ENCODE measurements around the gene AOC3. TPM values are rescaled to one million over a fixed set of nuclear protein-coding genes. Genes with fewer than 3 reads are reported as not detected.
"Not testable (repeated sequence)": the region's sequence is repeated elsewhere in the genome, so short reads cannot be mapped to it uniquely, and the experiment has no call there.

Gene AOC3
- total and polyA plus RNA-seq, 4 experiments from 2014 or later, result 0.58 to 1.2 TPM; not detected in 2

DNA sequence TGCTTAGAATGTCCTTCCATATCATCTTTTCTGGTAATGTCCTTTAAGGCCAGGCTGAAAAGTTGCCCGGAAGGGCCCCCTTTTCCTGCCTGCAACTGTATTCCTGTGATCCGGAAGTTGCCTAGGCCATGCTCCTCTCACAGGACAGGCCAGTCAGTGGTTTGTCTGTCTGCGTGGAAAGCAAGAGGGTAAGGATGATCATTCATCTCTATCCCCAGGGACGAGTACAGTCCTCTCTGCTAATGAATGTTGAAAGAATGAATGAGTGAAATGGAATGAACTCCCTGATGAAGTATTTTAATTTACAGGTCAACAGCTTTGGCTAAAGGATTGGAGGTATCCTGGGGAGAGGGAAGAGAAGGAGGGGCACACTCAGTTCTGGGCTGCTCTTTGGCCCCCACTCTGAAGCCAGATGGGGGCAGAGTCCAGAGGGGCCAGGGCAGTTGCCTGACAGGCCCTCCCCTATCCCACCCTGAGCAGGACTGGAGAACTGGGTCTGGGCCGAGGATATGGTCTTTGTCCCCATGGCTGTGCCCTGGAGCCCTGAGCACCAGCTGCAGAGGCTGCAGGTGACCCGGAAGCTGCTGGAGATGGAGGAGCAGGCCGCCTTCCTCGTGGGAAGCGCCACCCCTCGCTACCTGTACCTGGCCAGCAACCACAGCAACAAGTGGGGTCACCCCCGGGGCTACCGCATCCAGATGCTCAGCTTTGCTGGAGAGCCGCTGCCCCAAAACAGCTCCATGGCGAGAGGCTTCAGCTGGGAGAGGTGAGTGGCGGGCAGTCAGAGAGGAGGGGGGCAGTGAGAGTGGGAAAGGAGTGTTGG, 3.2 kb downstream of the AOC3 start:
- Mint-ChIP-seq H3K9me3 (no peaks in the 10 kb centered on the region), H3K36me3 (no peaks in the 10 kb centered on the region), H3K27ac (peak overlapping the region in 1 of 7 donors; percentile 80), H3K27me3 (peaks cover 4 to 5% of the 10 kb centered on the region in 2 donors), H3K4me3 (no peak overlapping the region), H3K4me1 (no peaks in the 10 kb centered on the region)
- CTCF ChIA-PET (ENCODE audit: partially characterized antibody), result no interaction called here
- Histone ChIP-seq H3K27ac (ENCODE audit: low read depth, low read length) (no peak overlapping the region), H3K4me3 (ENCODE audit: low read length in 2 of 2) (no peak overlapping the region), H3K36me3 (ENCODE audit: insufficient read depth, low read length) (no peaks in the 10 kb centered on the region), H3K4me1 (ENCODE audit: insufficient read depth, low read length) (no peaks in the 10 kb centered on the region), H3K27me3 (ENCODE audit: insufficient read depth, low read length) (no peaks in the 10 kb centered on the region), H3K9me3 (ENCODE audit: control insufficient read depth in 1 of 2, low read length in 2 of 2) (no peaks in the 10 kb centered on the region)
- POLR2A ChIA-PET (ENCODE audit: partially characterized antibody), result interaction anchor here (0.6 kb wide), 1 partner anchor 8 kb away, joined by 3 read pairs; no protein-coding TSS in a partner anchor
- DNase-seq, result no peak
- intact Hi-C loops (cut with micrococcal nuclease), result no loop called here

DNA sequence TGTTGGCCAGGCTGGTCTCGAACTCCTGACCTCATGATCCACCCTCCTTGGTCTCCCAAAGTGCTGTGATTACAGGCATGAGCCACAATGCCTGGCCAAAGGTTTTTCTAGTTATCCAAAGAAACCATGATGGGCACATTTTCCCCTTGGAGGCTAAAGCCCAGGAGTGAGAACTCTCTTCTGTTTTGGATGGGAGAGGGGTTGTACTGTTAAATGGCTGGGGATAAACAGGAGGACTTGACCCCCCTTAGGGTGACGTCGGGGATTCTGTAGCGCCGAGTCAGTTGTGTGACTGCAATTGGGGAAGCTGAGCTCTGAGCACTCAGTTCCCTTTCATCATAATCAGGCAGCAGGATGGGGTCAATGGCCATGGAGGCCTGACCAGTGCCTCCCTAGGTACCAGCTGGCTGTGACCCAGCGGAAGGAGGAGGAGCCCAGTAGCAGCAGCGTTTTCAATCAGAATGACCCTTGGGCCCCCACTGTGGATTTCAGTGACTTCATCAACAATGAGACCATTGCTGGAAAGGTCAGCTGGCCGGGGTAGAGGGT, 4.1 kb downstream of the AOC3 start:
- H3K9me3 ChIP-seq (ENCODE audit: control insufficient read depth in 1 of 2, low read length in 2 of 2), result no peaks in the 10 kb centered on the region
- no peak for DNase-seq
- peaks cover 4 to 5% of the 10 kb centered on the region in 2 donors for H3K27me3 Mint-ChIP-seq
- no peaks in the 10 kb centered on the region for H3K36me3 ChIP-seq (ENCODE audit: insufficient read depth, low read length)
- no peak overlapping the region for H3K27ac ChIP-seq (ENCODE audit: low read depth, low read length)
- no peaks in the 10 kb centered on the region for H3K4me1 Mint-ChIP-seq
- H3K4me1 ChIP-seq (ENCODE audit: insufficient read depth, low read length), result no peaks in the 10 kb centered on the region
- ChIA-PET CTCF (ENCODE audit: partially characterized antibody) (no interaction called here), POLR2A (ENCODE audit: partially characterized antibody) (interaction anchor here (0.6 kb wide), 1 partner anchor 9 kb away, joined by 3 read pairs; no protein-coding TSS in a partner anchor)
- no peak overlapping the region for H3K27ac Mint-ChIP-seq
- no peak overlapping the region for H3K4me3 Mint-ChIP-seq
- H3K4me3 ChIP-seq (ENCODE audit: low read length in 2 of 2), result no peak overlapping the region
- no peaks in the 10 kb centered on the region for H3K27me3 ChIP-seq (ENCODE audit: insufficient read depth, low read length)
- intact Hi-C loops (cut with micrococcal nuclease), result no loop called here
- H3K9me3 Mint-ChIP-seq, result no peaks in the 10 kb centered on the region
- no peaks in the 10 kb centered on the region for H3K36me3 Mint-ChIP-seq

DNA sequence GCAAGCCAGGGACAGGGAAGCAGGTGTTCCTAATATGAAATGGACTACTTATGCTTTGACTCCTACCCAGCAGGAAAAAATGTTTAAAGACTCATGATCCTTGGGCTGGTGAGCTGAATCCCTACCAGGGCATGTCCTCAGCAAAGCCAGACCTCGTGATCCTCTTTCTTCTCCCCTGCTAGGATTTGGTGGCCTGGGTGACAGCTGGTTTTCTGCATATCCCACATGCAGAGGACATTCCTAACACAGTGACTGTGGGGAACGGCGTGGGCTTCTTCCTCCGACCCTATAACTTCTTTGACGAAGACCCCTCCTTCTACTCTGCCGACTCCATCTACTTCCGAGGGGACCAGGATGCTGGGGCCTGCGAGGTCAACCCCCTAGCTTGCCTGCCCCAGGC, 5.1 kb downstream of the AOC3 start:
- H3K36me3 Mint-ChIP-seq; H3K27me3 Mint-ChIP-seq; intact Hi-C loops (cut with micrococcal nuclease); H3K27ac Mint-ChIP-seq; H3K36me3 ChIP-seq (ENCODE audit: insufficient read depth, low read length); H3K9me3 Mint-ChIP-seq; CTCF ChIA-PET (ENCODE audit: partially characterized antibody); H3K4me3 ChIP-seq (ENCODE audit: low read length in 2 of 2); H3K27me3 ChIP-seq (ENCODE audit: insufficient read depth, low read length); H3K4me1 Mint-ChIP-seq; H3K27ac ChIP-seq (ENCODE audit: low read depth, low read length); POLR2A ChIA-PET (ENCODE audit: partially characterized antibody); DNase-seq; H3K9me3 ChIP-seq (ENCODE audit: control insufficient read depth in 1 of 2, low read length in 2 of 2); H3K4me1 ChIP-seq (ENCODE audit: insufficient read depth, low read length): not testable (repeated sequence)
- H3K4me3 Mint-ChIP-seq, result peak overlapping the region in 1 of 8 donors; percentile 54

DNA sequence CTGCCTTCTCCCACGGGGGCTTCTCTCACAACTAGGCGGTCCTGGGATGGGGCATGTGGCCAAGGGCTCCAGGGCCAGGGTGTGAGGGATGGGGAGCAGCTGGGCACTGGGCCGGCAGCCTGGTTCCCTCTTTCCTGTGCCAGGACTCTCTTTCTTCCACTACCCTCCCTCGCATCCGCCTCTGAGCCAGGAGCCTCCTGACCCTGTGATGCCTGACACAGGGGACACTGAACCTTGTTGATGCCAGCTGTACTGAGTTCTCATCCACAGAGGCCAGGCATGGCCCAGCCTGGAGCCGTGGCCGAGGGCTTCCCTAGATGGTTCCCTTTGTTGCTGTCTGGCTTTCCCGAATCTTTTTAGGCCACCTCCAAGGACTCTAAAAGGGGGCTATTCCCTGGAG, 5.5 kb downstream of the AOC3 start:
- CTCF ChIA-PET (ENCODE audit: partially characterized antibody); POLR2A ChIA-PET (ENCODE audit: partially characterized antibody); H3K27ac ChIP-seq (ENCODE audit: low read depth, low read length); intact Hi-C loops (cut with micrococcal nuclease); H3K4me1 Mint-ChIP-seq; DNase-seq; H3K36me3 Mint-ChIP-seq; H3K4me3 Mint-ChIP-seq; H3K9me3 Mint-ChIP-seq; H3K9me3 ChIP-seq (ENCODE audit: control insufficient read depth in 1 of 2, low read length in 2 of 2); H3K4me1 ChIP-seq (ENCODE audit: insufficient read depth, low read length); H3K36me3 ChIP-seq (ENCODE audit: insufficient read depth, low read length); H3K27me3 Mint-ChIP-seq; H3K27ac Mint-ChIP-seq; H3K27me3 ChIP-seq (ENCODE audit: insufficient read depth, low read length); H3K4me3 ChIP-seq (ENCODE audit: low read length in 2 of 2): not testable (repeated sequence)

DNA sequence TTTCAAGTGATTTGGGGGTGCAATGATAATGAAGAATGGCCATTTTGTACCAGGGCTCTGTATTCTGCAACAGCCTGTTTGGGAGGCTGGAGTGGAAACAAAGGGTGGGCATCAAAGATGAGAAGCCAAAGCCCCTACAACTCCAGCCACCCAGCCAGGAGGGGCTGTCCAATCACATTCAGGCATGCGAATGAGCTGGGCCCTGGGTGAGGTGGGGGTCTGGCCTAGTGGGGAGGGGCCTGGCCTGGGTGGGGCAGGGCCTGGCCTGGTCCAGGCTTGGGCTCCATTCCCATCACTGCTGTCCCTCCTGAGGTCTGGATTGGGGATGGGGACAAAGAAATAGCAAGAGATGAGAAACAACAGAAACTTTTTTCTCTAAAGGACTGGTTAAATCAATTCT, 6.4 kb downstream of the AOC3 start:
- no peaks in the 10 kb centered on the region for H3K4me1 ChIP-seq (ENCODE audit: insufficient read depth, low read length)
- intact Hi-C loops (cut with micrococcal nuclease), result no loop called here
- H3K9me3 Mint-ChIP-seq, result no peaks in the 10 kb centered on the region
- DNase-seq, result no peak
- no peaks in the 10 kb centered on the region for H3K27me3 ChIP-seq (ENCODE audit: insufficient read depth, low read length)
- no peaks in the 10 kb centered on the region for H3K9me3 ChIP-seq (ENCODE audit: control insufficient read depth in 1 of 2, low read length in 2 of 2)
- H3K27ac Mint-ChIP-seq, result no peak overlapping the region
- POLR2A ChIA-PET (ENCODE audit: partially characterized antibody), result no interaction called here
- H3K36me3 Mint-ChIP-seq, result no peaks in the 10 kb centered on the region
- no peak overlapping the region for H3K27ac ChIP-seq (ENCODE audit: low read depth, low read length)
- H3K27me3 Mint-ChIP-seq, result peaks cover 5 to 6% of the 10 kb centered on the region in 2 donors
- H3K36me3 ChIP-seq (ENCODE audit: insufficient read depth, low read length), result no peaks in the 10 kb centered on the region
- no peak overlapping the region for H3K4me3 Mint-ChIP-seq
- CTCF ChIA-PET (ENCODE audit: partially characterized antibody), result no interaction called here
- H3K4me1 Mint-ChIP-seq, result no peaks in the 10 kb centered on the region
- H3K4me3 ChIP-seq (ENCODE audit: low read length in 2 of 2), result no peak overlapping the region

DNA sequence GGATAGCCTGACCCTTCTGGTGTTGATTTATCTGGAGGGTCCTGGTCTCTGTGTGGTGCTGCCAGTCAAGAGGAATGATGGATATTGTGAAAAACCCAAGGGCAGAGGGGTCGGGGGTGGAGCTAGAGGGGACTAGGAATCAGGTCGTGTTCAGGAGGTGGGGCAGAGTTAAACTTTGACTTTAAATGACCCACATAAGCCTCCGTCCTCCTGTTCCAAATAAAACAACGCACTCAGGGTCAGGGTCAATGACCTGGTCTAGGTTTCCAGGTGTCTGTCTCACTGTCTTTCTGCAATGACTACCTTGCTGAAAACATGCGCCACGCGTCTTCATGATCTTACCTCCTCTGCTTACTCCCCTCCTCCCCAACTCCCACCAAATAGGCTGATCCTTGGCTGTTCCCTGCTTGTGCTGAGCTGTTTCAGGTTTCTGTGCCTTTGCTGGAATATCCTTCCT, 14.7 kb downstream of the AOC3 start:
- H3K27me3 Mint-ChIP-seq, result peaks cover 19 to 21% of the 10 kb centered on the region in 2 donors
- H3K9me3 Mint-ChIP-seq, result peaks cover 0 to 7% (median under 1%) of the 10 kb centered on the region in 8 donors
- H3K4me1 ChIP-seq (ENCODE audit: insufficient read depth, low read length), result no peaks in the 10 kb centered on the region
- H3K27ac Mint-ChIP-seq, result peak overlapping the region in 1 of 7 donors; percentile 3
- H3K9me3 ChIP-seq (ENCODE audit: control insufficient read depth in 1 of 2, low read length in 2 of 2), result peaks cover 0 to 3% of the 10 kb centered on the region in 2 donors
- CTCF ChIA-PET (ENCODE audit: partially characterized antibody), result no interaction called here
- peaks cover 0 to 3% of the 10 kb centered on the region in 2 donors for H3K36me3 Mint-ChIP-seq
- POLR2A ChIA-PET (ENCODE audit: partially characterized antibody), result no interaction called here
- intact Hi-C loops (cut with micrococcal nuclease), result no loop called here
- no peaks in the 10 kb centered on the region for H3K4me1 Mint-ChIP-seq
- no peak overlapping the region for H3K4me3 Mint-ChIP-seq
- no peaks in the 10 kb centered on the region for H3K36me3 ChIP-seq (ENCODE audit: insufficient read depth, low read length)
- no peak overlapping the region for H3K27ac ChIP-seq (ENCODE audit: low read depth, low read length)
- H3K4me3 ChIP-seq (ENCODE audit: low read length in 2 of 2), result no peak overlapping the region
- DNase-seq, result no peak
- H3K27me3 ChIP-seq (ENCODE audit: insufficient read depth, low read length), result no peaks in the 10 kb centered on the region

DNA sequence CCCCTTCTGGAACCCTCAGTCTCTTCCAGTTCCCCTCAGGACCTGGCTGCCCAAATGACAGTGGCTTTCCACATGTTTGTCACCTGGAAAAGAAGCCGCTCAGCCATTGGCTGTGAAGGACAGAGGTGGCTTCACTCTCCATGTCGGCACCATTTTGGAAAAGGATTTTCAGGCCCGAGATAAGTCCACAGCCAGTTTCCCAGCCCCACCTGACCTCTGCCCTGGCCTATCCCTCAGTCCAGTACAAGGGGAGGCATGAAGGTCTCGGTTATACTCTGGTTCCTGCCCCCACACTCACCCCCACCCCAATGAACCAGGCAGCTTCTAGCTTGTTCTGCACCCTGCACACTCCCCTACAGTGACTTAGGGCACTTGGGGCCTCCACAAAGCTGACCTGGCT, 15.2 kb downstream of the AOC3 start:
- H3K9me3 Mint-ChIP-seq, result peaks cover 0 to 10% (median under 1%) of the 10 kb centered on the region in 8 donors
- H3K27me3 Mint-ChIP-seq, result peaks cover 17 to 21% of the 10 kb centered on the region in 2 donors
- H3K4me1 Mint-ChIP-seq, result no peaks in the 10 kb centered on the region
- no peaks in the 10 kb centered on the region for H3K4me1 ChIP-seq (ENCODE audit: insufficient read depth, low read length)
- CTCF ChIA-PET (ENCODE audit: partially characterized antibody), result no interaction called here
- peaks cover 0 to 4% of the 10 kb centered on the region in 2 donors for H3K9me3 ChIP-seq (ENCODE audit: control insufficient read depth in 1 of 2, low read length in 2 of 2)
- POLR2A ChIA-PET (ENCODE audit: partially characterized antibody), result no interaction called here
- H3K27ac Mint-ChIP-seq, result no peak overlapping the region
- H3K27ac ChIP-seq (ENCODE audit: low read depth, low read length), result no peak overlapping the region
- no peak overlapping the region for H3K4me3 ChIP-seq (ENCODE audit: low read length in 2 of 2)
- peaks cover 0 to 3% of the 10 kb centered on the region in 2 donors for H3K36me3 Mint-ChIP-seq
- H3K4me3 Mint-ChIP-seq, result no peak overlapping the region
- no peak for DNase-seq
- H3K27me3 ChIP-seq (ENCODE audit: insufficient read depth, low read length), result no peaks in the 10 kb centered on the region
- no peaks in the 10 kb centered on the region for H3K36me3 ChIP-seq (ENCODE audit: insufficient read depth, low read length)
- intact Hi-C loops (cut with micrococcal nuclease), result no loop called here

Measured in CD4-positive, alpha-beta memory T cell (primary cell).